ENCODE data around the gene RPS5.
"Not testable (repeated sequence)": the region's sequence is repeated elsewhere in the genome, so short reads cannot be mapped to it uniquely, and the experiment has no call there.

The RPS5 gene

GRCh38 chr19:58386576-58387337, at the start of gene RPS5:
RPS5 (plus strand) TSS chr19:58387269; CDS start chr19:58388138, 869 bp downstream.
- H3K36me3 ChIP-seq (replicated peaks), result peaks cover 23% of the 10 kb centered on the region
- peak within 1 kb of the TSS; percentile 90 for H3K4me3 ChIP-seq (ENCODE audit: low read depth, low read length)
- in situ Hi-C loops (cut with HindIII; ENCODE audit: low pct_ligation_motif_present, low sequenced_read_pairs), result no loop called here
- DNase-seq, result peak; percentile 97
- H3K27ac ChIP-seq, result peak within 1 kb of the TSS; percentile 91
- H3K27me3 ChIP-seq (replicated peaks), result no peaks in the 10 kb centered on the region
- TF ChIP-seq CTCF (IDR thresholded peaks at IDR 0.05; ENCODE audit: low read depth, low read length, missing control alignments), result no peak

- Histone ChIP-seq H3K4me3 (ENCODE audit: low read depth, low read length) (no peak overlapping the region), H3K36me3 (replicated peaks) (peaks cover 34% of the 10 kb centered on the region), H3K27me3 (replicated peaks) (no peaks in the 10 kb centered on the region), H3K27ac (no peak overlapping the region)
- in situ Hi-C loops (cut with HindIII; ENCODE audit: low pct_ligation_motif_present, low sequenced_read_pairs), result no loop called here
- no peak for DNase-seq
- no peak for TF ChIP-seq CTCF (IDR thresholded peaks at IDR 0.05; ENCODE audit: low read depth, low read length, missing control alignments)
Measured at GRCh38 chr19:58338336-58338735, 48.7 kb upstream of the RPS5 start.

GRCh38 chr19:58338825-58339558, 48.1 kb upstream of the RPS5 start:
- Histone ChIP-seq H3K27me3 (replicated peaks) (no peaks in the 10 kb centered on the region), H3K36me3 (replicated peaks) (peaks cover 34% of the 10 kb centered on the region), H3K4me3 (ENCODE audit: low read depth, low read length) (no peak overlapping the region), H3K27ac (no peak overlapping the region)
- no peak for DNase-seq
- in situ Hi-C loops (cut with HindIII; ENCODE audit: low pct_ligation_motif_present, low sequenced_read_pairs), result no loop called here
- no peak for TF ChIP-seq CTCF (IDR thresholded peaks at IDR 0.05; ENCODE audit: low read depth, low read length, missing control alignments)

- Histone ChIP-seq H3K27me3 (replicated peaks) (no peaks in the 10 kb centered on the region), H3K4me3 (ENCODE audit: low read depth, low read length) (no peak overlapping the region), H3K36me3 (replicated peaks) (peaks cover 6% of the 10 kb centered on the region), H3K27ac (no peak overlapping the region)
- DNase-seq, result no peak
- TF ChIP-seq CTCF (IDR thresholded peaks at IDR 0.05; ENCODE audit: low read depth, low read length, missing control alignments), result no peak
- in situ Hi-C loops (cut with HindIII; ENCODE audit: low pct_ligation_motif_present, low sequenced_read_pairs), result no loop called here
Measured at GRCh38 chr19:58345558-58345957, 41.5 kb upstream of the RPS5 start.

- no peak for TF ChIP-seq CTCF (IDR thresholded peaks at IDR 0.05; ENCODE audit: low read depth, low read length, missing control alignments)
- H3K4me3 ChIP-seq (ENCODE audit: low read depth, low read length), result peak overlapping the region; percentile 69
- H3K27me3 ChIP-seq (replicated peaks), result no peaks in the 10 kb centered on the region
- peak; percentile 22 for DNase-seq
- in situ Hi-C loops (cut with HindIII; ENCODE audit: low pct_ligation_motif_present, low sequenced_read_pairs), result no loop called here
- peaks cover 13% of the 10 kb centered on the region for H3K36me3 ChIP-seq (replicated peaks)
- peak overlapping the region; percentile 10 for H3K27ac ChIP-seq
Measured at GRCh38 chr19:58346961-58347929, 39.8 kb upstream of the RPS5 start.

- DNase-seq; H3K27me3 ChIP-seq (replicated peaks); in situ Hi-C loops (cut with HindIII; ENCODE audit: low pct_ligation_motif_present, low sequenced_read_pairs); H3K27ac ChIP-seq: not testable (repeated sequence)
- peaks cover 13% of the 10 kb centered on the region for H3K36me3 ChIP-seq (replicated peaks)
- peak overlapping the region; percentile 69 for H3K4me3 ChIP-seq (ENCODE audit: low read depth, low read length)
Measured at GRCh38 chr19:58348080-58348479, 39.0 kb upstream of the RPS5 start.

Data from brain microvascular endothelial cell (primary cell).